D721Med (cell line): ENCODE results near the gene FAM47E.

ENCODE experiments used
- DNase-seq: peaks from one replicate; pipeline ENCODE4 v3.0.0; 2011; ENCODE audit warnings: low spot score; ENCODE audit not compliant: insufficient read length
- FAIRE-seq: peaks from 2 replicates; lab custom pipeline; 2011; peaks lifted over from hg19 to GRCh38; lab: Jason Lieb, UNC
- CTCF ChIP-seq: IDR thresholded peaks from 2 replicates; pipeline ENCODE4 v1.5.1; 2012; ENCODE audit warnings: mild to moderate bottlenecking, control low read depth; ENCODE audit not compliant: insufficient read depth; ENCODE audit errors: missing control alignments

The FAM47E gene

GRCh38 chr4:76251441-76252270 is at the start of gene FAM47E:
FAM47E (plus strand) TSS chr4:76251721; CDS start chr4:76251747, 26 bp downstream.
- FAIRE-seq (no peak), DNase-seq (peak; percentile 52)
- peak; percentile 33 for TF ChIP-seq CTCF

- no peak for DNase-seq
- peak; percentile 97 for FAIRE-seq
- TF ChIP-seq CTCF = no peak
These were observed 48.0 kb upstream of the FAM47E start for GRCh38 chr4:76203541-76203940.

GRCh38 chr4:76204936-76205335 is 46.6 kb upstream of the FAM47E start:
- TF ChIP-seq CTCF = no peak
- DNase-seq (no peak), FAIRE-seq (no peak)

GRCh38 chr4:76205476-76205875 is 46.0 kb upstream of the FAM47E start:
- DNase-seq (no peak), FAIRE-seq (no peak)
- no peak for TF ChIP-seq CTCF

GRCh38 chr4:76206222-76206942 is 45.1 kb upstream of the FAM47E start:
- FAIRE-seq (peak; percentile 84), DNase-seq (no peak)
- TF ChIP-seq CTCF = no peak

GRCh38 chr4:76207549-76207948 is 44.0 kb upstream of the FAM47E start:
- DNase-seq = no peak
- peak; percentile 81 for FAIRE-seq
- no peak for TF ChIP-seq CTCF
